Prostate gland (tissue), 2 donors: ENCODE results near the gene NRXN3.

ENCODE experiments used
- CTCF ChIP-seq, 4 experiments: fragments of 200-600 bp in 2 of 4; fragments of 450-650 bp in 2 of 4; sonication (generic) in 2 of 4; IDR thresholded peaks; 1 replicate in 3 of 4; 2 replicates in 1 of 4; pipeline ENCODE4 v1.5.1; 2016 to 2019; ENCODE audit warnings: antibody characterized with exemption in 4 of 4, mild to moderate bottlenecking in 2 of 4, moderate library complexity in 2 of 4
- POLR2A ChIP-seq: fragments of 450-650 bp; IDR thresholded peaks from one replicate; pipeline ENCODE4 v1.6.1; 2016; ENCODE audit warnings: antibody characterized with exemption, mild to moderate bottlenecking
- POLR2AphosphoS5 ChIP-seq: sonication (generic); formaldehyde crosslinking; IDR thresholded peaks from one replicate; pipeline ENCODE4 v1.6.1; 2017; ENCODE audit warnings: antibody characterized with exemption

- TF ChIP-seq CTCF (IDR thresholded peaks at IDR 0.05), result no peak
- no peak for TF ChIP-seq POLR2A
- no peak for TF ChIP-seq POLR2AphosphoS5
These were observed 1090.2 kb downstream of the NRXN3 start for GRCh38 chr14:79260406-79260805.
